ENCODE results near the gene TIMP2. TPM values are rescaled to one million over a fixed set of nuclear protein-coding genes. Genes with fewer than 3 reads are reported as not detected.
A peak's percentile ranks its signal among the peaks of the same experiment; 100 is the strongest.

Gene TIMP2
- total and polyA plus RNA-seq, 4 donors: 8.9 to 37.6 (median 10.1) TPM

GRCh38 chr17:78910497-78911284 lies 14.5 kb downstream of the TIMP2 start:
- no peak for DNase-seq (ENCODE audit: low spot score)
- no peaks in the 10 kb centered on the region for H3K36me3 ChIP-seq (ENCODE audit: control insufficient read depth in 4 of 4, insufficient read depth in 3 of 4, low read depth in 1 of 4, low read length in 3 of 4)
- no peaks in the 10 kb centered on the region for H3K9me3 ChIP-seq (ENCODE audit: control insufficient read depth in 4 of 4, low read length in 3 of 4)
- WGBS: 82% methylated on average over 11 of the region's 11 CpGs
- no peaks in the 10 kb centered on the region for H3K4me1 ChIP-seq (ENCODE audit: control insufficient read depth in 4 of 4, insufficient read depth in 4 of 4, low read length in 3 of 4)
- H3K27me3 ChIP-seq (ENCODE audit: control insufficient read depth in 4 of 4, insufficient read depth in 4 of 4, low read length in 3 of 4): no peaks in the 10 kb centered on the region
- H3K4me3 ChIP-seq (ENCODE audit: low read depth in 1 of 3, low read length in 3 of 3): no peak overlapping the region
- TF ChIP-seq HNF4A (conservative IDR thresholded peaks at IDR 0.05) (no peak), RAD21 (IDR thresholded peaks at IDR 0.05) (no peak), FOXA2 (IDR thresholded peaks at IDR 0.05) (no peak), REST (IDR thresholded peaks at IDR 0.05) (no peak), NR2F2 (IDR thresholded peaks at IDR 0.05) (no peak), FOXA1 (IDR thresholded peaks at IDR 0.05) (no peak), HNF4G (IDR thresholded peaks at IDR 0.05) (no peak), EGR1 (IDR thresholded peaks at IDR 0.05; ENCODE audit: low read depth in 2 of 2) (no peak), JUND (IDR thresholded peaks at IDR 0.05) (no peak), ATF3 (IDR thresholded peaks at IDR 0.05) (no peak), TAF1 (conservative IDR thresholded peaks at IDR 0.05) (no peak), GABPA (IDR thresholded peaks at IDR 0.05 in 1 of 2, conservative IDR thresholded peaks at IDR 0.05 in 1 of 2) (no peak), SP1 (IDR thresholded peaks at IDR 0.05) (no peak), ZBTB33 (IDR thresholded peaks at IDR 0.05) (no peak)
- peak overlapping the region in 1 of 2 donors; percentile 42 for H3K27ac ChIP-seq (ENCODE audit: low read depth in 1 of 2, low read length in 2 of 2)
- no peak overlapping the region for H3K9ac ChIP-seq (ENCODE audit: low read depth in 1 of 2, low read length in 2 of 2)

- Histone ChIP-seq H3K9ac (ENCODE audit: low read depth in 1 of 2, low read length in 2 of 2) (no peak overlapping the region), H3K4me1 (ENCODE audit: control insufficient read depth in 4 of 4, insufficient read depth in 4 of 4, low read length in 3 of 4) (no peaks in the 10 kb centered on the region), H3K9me3 (ENCODE audit: control insufficient read depth in 4 of 4, low read length in 3 of 4) (no peaks in the 10 kb centered on the region), H3K27ac (ENCODE audit: low read depth in 1 of 2, low read length in 2 of 2) (no peak overlapping the region), H3K36me3 (ENCODE audit: control insufficient read depth in 4 of 4, insufficient read depth in 3 of 4, low read depth in 1 of 4, low read length in 3 of 4) (no peaks in the 10 kb centered on the region), H3K4me3 (ENCODE audit: low read depth in 1 of 3, low read length in 3 of 3) (no peak overlapping the region), H3K27me3 (ENCODE audit: control insufficient read depth in 4 of 4, insufficient read depth in 4 of 4, low read length in 3 of 4) (no peaks in the 10 kb centered on the region)
- 44% methylated on average over 4 of the region's 4 CpGs for WGBS
- no peak for DNase-seq (ENCODE audit: low spot score)
- TF ChIP-seq YY1 (IDR thresholded peaks at IDR 0.05) (no peak), REST (IDR thresholded peaks at IDR 0.05) (no peak), FOXA1 (IDR thresholded peaks at IDR 0.05) (no peak), ZBTB33 (IDR thresholded peaks at IDR 0.05) (no peak), HNF4A (conservative IDR thresholded peaks at IDR 0.05) (no peak), EGR1 (IDR thresholded peaks at IDR 0.05; ENCODE audit: low read depth in 2 of 2) (no peak), TAF1 (conservative IDR thresholded peaks at IDR 0.05) (no peak), GABPA (IDR thresholded peaks at IDR 0.05 in 1 of 2, conservative IDR thresholded peaks at IDR 0.05 in 1 of 2) (no peak), HNF4G (IDR thresholded peaks at IDR 0.05) (no peak), NR2F2 (IDR thresholded peaks at IDR 0.05) (no peak), FOXA2 (IDR thresholded peaks at IDR 0.05) (no peak), ATF3 (IDR thresholded peaks at IDR 0.05) (no peak), RXRA (IDR thresholded peaks at IDR 0.05) (no peak)
Observed at GRCh38 chr17:78908426-78908825, 16.8 kb downstream of the TIMP2 start.
